GM19438 (cell line): ENCODE measurements around the gene TMUB1.

Experiments used
- ATAC-seq: cut with Tn5 transposase; IDR thresholded peaks from one replicate; pipeline ENCODE4 v1.9.1; 2021; ENCODE audit warnings: low read depth; ENCODE audit not compliant: unreplicated experiment

TMUB1 gene

DNA sequence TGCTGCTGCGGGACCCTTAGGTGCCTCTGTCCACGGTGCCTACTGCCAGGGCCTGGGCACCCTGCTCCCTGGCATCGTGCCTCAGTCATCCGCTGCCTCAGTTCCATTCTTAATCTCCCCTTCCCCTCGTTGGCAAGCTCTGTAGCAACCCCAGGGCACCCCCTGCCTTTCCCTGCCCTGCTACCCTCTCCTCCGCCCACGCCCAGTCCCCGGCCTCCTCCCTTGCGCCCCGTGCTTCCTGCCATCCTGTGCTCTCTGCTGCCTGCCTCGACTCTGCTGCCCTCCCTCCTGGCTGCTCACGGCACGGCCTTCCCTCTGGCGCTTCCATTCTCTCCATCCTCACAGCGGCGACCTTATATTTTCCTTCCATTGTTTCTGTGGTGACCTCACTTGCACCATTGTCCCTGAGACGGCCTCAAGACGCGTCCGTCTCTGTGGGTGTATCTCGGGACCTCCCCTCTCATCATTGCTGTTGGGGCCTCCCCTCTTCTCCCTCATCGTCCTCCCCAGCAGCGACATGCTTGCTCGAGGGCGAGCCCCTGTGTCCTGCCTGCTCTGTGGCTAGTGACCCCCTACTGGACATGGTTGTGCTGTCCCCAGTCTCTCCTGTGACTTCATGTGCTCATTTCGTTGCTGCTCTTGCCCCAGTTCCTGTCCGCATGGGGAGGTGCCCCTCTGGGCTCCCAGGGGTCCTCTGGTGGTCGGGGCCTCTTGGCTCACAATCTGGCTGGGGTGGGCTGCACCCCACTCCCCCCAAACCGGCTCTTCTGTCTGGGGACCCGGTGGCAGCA lies 38.3 kb upstream of the TMUB1 start:
- ATAC-seq, result no peak

DNA sequence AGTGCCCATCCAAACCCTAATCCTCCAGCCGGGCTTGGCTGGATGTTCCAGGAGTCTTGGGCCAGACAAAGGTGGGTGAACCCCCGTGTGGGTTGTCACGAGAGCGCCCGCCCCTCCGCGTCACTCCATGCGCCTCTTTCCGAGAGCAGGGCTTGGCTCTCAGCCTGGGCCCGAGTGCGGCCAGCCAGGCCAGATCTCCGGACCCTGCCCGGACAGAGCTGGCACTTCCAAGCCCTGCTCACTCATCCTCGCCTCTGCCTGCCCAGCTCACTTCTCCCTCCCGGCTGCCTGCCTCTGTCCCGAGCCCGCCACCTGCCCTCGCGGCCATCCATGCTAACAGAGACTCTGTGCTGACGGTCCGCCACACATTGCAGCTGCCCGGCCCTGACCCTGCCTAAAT lies 37.6 kb upstream of the TMUB1 start:
- no peak for ATAC-seq

DNA sequence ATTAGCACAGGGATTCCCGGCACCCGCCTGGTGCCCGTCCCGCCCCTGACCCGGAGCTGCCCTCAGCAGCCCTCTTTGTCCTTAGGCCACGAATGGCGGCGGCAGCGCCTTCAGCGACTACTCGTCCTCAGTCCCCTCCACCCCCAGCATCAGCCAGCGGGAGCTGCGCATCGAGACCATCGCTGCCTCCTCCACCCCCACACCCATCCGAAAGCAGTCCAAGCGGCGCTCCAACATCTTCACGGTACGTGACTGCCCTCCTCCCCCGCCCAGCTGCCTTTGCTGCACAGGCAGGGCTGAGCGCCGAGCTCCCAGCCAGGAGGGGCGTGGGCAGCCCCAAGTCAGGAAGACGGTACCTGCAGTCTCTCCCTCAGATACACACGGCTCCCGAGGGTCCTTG lies 36.6 kb upstream of the TMUB1 start:
- no peak for ATAC-seq

DNA sequence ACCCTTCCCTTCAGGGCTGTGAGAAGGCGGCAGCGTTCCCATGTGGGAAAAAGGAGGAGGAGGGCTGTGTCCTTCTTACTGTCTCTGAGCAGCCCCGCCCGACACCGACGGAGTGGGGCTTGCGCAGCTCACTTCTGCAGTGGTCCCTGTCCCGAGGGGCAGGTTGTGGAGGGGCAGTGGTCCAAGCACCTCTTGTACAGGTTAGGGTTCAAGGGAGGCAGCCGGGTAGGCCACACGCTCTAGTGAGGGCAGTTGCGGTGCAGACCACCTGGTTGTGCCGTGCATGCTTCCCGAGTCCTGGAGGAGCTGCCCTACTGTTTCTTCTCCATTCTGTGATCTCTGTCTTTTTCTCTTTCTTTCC lies 35.7 kb upstream of the TMUB1 start:
- no peak for ATAC-seq

DNA sequence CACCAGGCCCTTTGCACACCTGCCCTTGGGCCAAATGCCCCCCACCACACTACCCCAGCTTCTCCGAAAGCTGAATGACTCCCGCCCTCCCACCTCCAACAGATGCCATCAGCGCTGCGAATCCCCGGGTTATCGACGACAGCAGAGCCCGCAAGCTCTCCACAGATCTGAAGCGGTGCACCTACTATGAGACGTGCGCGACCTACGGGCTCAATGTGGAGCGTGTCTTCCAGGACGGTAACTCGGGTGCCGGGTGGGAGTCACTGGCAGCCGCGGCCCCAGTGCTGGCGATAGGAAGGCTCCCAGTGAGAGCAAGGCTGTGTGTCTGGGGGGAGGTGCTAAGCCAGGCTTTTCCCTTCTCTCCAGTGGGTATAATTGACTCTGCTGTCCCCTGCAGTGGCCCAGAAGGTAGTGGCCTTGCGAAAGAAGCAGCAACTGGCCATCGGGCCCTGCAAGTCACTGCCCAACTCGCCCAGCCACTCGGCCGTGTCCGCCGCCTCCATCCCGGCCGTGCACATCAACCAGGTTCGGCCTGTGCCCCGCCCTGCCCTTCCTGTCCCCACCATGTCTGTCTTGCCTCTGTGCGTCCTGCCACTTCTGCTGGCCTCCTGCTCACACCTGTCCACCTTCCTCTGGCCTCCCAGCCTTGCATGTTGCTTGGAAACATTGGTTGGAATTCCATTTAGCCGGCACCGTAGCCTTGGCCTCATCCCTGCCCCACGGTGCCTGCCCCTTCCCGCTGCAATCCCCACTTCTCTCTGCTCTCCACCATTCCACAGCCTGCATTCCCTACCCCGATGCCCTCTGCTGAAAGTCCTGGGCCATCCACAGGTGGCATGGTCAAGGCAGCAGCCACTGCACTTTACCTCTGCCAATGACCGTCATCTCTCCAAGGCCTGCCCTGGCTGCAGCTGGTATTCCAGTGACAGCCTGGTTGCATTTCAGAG lies 35.1 kb upstream of the TMUB1 start:
- no peak for ATAC-seq

DNA sequence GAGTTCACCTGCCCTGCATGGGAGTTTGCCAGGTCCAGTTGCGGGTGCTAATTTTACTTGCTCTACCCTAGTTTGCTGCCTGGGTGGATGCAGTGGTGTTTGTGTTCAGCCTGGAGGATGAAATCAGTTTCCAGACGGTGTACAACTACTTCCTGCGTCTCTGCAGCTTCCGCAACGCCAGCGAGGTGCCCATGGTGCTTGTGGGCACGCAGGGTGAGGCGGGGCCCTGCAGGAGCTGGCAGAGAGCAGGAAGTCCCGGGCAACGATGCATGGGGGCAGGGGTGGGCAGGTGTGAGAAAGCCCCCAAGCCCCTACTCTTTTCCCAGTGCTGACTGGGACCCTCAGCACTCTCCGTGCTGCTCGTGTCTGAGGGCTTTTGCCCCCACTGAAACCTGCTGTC lies 34.3 kb upstream of the TMUB1 start:
- ATAC-seq, result no peak

DNA sequence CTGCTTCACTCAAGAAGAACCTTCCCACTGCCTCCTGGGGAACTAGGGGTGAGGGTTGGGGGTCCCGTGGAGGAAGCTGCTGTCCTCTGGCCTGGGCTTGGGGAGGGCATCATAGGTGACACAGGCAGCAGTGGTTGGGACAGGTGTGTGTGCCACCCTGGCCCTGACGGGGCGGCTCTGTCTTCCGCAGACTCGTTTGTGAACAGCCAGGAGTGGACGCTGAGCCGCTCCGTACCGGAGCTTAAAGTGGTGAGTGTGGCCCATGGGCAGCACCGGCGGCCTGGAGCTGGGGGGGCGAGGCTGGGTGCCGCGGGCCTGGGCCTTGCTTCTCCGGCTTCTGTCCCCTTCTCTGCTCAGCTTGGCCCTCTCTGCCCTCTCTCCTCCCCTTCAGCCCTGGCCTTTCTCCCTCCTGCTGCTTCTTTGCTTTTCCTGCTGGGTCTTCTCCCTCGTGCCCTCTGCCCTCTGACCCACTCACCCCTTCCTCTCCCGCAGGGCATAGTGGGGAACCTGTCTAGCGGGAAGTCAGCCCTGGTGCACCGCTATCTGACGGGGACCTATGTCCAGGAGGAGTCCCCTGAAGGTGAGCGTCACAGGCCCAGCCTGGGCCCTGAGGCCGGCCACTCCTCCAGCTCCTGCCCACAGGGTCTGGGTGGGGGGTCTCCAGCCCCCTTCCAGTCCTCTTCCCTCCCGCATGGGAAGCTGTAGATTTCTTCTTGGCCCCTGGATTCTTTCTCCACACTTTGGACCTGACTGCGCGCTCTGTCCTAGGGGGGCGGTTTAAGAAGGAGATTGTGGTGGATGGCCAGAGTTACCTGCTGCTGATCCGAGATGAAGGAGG lies 33.5 kb upstream of the TMUB1 start:
- no peak for ATAC-seq

DNA sequence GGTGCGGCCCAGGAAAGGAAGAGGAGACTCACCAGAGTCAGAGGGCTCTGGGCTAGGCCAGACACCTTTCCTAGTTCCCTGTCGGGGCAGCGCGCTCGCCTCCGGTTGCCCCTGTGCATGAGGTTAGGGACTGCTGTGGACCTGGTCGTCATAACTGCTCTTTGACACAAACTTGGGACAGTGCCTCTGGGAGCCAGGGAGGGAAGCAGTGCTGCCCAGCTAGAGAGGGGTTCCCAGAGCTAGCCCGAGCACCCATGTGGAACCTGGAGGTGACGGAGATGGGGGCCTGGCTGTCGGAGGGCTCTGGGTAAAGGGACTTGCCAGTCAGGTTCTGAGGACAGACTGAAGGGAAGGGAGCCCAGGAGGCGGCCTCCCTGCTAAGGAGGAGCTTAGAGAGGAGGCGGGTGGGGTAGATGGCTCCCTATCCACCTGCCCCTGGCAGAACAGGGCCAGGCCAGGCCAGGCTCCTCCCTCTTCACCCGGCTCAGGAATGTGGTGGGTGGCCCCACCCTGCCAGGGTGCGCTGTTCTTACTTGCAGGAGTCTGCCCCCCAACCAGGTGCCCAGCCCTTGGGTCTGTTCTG lies 32.6 kb upstream of the TMUB1 start:
- no peak for ATAC-seq

DNA sequence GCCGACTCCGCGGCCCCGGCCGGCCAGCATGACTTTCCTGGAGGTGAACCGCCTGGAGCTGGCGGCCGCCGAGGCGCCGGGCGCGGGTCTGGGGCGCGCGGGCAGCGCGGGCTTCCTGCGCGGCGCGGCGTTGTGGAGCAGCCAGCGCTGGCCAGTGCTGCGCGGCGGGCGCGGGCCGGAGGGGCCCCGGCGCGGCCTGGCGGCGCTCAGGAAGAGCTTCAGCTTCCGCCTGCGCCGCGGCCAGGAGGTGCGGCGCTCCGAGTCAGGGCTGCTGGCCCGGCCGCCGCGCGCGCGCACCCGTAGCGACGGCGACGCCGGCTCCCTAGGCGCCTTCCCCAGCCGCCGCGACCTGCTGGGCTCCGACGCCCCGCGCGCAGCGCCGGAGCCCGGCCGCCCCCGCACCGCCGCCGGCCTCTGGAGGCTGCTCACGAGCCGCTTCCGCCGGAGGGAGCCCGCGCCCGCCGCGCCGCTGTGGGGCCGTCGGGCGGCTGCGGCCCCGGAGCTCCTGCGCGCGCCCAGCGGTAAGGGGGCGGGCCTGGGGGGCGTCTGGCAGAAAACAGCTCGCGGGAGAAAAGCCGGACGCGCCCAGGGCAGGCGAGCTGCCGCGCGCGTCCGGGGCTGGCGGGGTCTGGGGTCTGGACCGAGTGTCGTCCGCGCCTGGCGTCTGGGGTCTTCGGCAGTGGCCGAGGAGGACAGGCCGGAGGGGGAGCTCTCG lies 32.0 kb upstream of the TMUB1 start:
- ATAC-seq, result no peak

DNA sequence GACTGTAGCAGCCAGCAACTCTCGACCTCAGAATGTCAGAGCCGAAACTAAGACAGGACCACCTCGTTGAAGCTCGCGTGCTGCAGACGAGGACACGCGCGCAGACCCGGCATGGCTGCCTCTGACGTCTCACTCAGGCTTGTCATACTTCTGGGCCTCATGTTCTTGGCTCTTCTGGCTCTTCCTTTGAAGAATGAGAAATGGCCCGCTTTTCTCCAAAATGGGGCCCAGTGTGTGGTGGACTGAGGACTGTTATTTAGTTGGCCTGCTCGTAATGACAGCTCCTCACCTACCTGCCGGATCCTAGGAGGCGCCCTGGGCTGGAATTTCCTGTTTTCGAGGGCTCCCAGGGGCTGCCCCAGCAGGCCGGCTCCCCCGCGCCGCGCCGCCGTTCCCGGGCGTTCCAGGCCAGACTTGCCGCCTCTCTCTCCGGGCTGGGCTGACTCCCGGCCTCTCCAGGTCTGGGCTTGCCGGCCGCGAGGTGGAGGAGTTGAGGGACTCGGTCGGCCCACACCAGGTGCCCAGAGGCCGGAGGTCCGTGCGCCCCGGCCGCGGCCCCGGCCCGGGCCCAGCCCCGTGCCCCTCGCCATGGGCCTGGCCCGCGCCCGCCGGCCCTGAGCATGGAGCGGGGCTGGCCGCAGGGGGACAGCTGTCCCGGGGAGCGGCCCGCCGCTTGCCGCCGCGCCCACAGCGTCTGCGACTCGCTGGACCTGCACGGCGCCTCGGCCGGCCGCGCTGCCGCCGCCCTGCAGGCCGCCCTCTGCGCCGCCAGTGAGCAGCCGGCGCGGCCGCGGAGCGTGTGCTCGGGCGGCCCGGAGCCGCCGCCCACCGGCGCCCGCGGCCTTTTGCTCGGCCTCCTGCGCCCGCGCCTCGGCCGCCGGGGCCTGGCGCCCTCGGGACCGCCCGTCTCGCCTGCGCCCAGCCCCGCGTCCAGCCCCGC lies 31.1 kb upstream of the TMUB1 start:
- ATAC-seq, result no peak

DNA sequence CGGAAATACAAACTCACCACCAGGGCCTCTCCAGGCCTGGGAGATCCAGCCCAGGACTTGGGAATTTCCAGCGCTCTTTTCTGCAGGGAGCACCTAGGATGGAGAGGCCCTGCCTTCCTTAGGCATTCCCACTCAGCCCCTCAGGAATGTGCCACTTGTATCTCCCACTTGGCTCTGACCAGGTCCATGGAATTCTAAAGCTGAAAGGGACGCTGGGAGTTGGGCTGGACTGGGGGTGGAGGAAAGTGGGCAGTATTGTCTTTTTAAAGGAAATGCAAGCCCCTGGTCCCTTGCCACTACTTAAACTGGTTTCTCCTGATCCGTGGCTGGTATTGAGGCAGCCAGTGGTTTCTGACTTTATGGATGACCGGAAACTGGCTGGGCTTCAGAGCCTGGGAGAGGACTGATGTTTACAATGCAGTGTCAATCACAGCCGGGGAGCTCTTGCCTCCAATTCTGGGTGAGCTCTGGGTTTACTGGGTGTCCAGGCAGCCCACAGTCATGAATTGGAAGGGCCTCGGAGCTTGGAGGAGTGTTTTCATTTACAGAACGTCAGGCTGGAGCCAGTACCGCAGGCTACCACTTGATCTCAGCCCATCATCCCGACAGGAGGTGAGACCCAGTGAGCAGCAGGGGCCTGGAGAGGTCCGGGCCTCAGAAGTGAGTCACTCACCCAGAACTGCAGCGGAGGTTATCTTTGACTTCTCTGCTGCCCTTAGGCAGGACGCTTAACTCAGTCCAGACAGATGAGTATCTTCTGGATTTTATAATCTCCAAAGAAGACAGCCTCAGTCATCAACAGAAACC lies 30.3 kb upstream of the TMUB1 start:
- no peak for ATAC-seq

DNA sequence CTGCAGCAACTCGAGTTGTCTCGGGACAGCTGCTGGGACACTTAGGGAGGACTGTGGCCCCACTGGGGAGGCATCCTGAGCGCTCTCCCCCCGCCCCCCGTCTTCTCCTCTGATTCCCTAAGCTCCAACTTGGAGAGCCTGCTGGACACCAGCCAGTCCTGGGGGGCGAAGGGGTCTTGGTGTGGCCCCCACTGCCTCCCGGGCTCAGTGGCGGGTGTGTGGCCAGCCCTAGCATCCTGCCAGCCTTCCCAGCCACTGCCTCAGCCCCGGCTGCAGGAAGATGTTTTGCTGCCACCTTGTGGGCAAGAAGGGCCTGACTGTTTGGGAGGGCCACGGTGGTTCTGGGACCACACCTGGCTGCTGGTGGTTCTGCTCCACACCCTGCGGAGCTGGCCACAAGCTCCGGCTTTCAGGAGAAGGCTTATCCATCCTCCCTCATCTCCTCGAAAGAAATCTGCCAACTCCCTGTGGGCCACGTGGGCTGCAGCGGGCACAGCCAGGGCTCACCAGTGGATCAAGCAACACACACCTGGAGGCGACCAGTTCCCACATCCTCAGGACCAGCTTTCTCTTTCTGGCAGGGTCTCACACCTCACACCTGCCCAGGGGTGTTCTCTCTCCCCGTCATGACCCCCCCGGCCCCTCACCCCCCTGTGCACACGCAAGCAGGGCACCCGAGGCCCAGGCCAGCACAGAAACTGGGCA lies 27.8 kb upstream of the TMUB1 start:
- peak; percentile 81 for ATAC-seq

DNA sequence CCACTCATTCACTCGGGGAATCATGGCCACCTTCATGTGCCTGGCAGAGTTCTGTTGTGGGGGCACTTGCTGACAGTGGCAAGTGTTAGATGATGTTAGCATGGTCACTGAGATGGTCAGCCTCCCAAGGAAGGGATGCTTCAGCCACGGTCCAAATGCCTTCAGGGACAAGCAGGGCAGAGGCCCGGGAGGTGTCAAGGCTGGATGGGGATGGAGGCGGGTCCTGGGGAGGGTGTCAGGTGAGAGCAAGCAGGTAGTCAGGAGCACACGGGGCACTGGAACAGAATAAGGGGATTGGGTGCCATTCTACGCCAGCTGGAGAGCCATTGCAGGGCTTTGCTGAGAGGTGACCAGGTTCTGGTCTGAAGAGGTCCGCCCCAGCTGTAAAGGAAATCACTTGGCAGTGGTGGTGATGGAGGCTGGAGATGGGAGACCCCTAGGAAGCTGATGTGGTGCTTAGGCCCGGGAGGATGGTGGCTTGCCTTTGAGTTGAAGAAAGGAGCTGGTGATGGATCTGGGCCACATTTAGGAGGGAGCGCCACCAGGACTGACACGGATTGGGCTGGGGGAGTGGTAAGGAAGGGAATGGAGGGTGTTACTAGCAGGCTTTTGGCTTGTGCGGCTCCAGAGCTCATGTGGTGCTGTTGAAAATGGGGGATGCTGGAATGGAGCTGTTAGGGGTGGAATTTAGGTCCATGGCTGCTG lies 27.1 kb upstream of the TMUB1 start:
- ATAC-seq, result no peak

DNA sequence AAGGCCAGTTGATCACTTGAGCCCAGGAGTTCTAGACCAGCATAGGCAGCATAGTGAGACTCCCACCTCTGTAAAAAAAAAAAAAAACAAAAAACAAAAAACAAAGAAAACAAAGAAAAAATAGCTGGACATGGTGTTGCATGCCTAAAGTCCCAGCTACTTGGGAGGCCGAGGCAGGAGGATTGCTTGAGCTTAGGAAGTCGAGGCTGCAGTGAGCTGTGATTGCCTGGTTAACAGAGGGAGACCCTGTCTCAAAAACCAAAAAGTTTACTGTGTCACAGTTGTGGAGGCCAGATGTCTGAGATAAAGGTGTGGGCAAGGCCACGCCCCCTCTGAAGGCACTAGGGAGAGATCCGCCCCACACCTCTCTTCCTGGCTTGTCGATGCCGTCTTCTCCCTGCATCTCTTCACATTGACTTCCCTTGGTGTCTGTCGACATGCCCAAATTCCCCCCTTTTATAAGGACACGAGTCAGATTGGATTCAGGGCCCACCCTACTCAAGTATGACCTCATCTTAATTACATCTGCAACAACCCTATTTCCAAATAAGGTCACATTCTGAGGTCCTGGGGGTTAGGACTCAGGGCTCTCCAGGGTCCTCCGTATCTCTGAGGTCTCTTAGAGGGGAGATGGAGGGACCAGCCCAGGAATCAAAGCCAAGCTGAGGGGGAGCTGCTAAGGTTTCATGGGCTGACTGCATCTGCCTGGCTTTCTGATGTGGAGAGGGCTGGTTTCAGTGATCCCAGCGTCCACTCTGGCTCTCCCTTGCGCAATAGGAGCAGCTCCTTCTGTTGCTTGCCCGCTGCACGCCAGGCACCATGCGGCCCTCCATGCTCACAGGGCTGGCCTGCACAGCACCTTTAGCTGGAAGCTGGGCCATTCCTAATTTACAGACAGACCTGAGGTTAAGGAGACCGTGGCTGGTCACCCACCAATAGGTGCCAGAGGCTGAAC lies 26.1 kb upstream of the TMUB1 start:
- ATAC-seq, result no peak

DNA sequence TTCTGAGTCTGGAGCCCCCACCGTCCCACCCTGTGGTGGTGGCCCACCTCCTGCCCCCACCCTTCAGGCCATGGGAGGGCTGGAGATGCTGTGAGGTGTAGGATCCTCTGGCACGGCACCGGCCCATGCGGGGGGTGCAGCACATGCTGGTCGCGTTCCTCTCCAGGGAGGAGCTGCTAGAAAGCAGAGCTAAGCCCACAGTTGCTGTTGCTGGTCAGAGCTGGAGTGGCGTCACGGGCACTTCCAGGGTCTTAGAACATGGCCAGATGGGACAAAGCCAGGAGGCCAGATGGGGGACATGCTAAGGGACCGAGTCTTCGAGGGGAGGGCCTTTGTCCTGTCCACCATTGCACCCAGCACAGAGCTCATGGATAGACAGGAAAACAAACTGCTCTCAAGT lies 24.6 kb upstream of the TMUB1 start:
- ATAC-seq, result no peak
